Measurements from ENCODE around the gene THSD4. TPM values are rescaled to one million over a fixed set of nuclear protein-coding genes. Genes with fewer than 3 reads are reported as not detected.

THSD4 gene
- total RNA-seq, 1 experiment from 2014 or later: 29.3 TPM

DNA sequence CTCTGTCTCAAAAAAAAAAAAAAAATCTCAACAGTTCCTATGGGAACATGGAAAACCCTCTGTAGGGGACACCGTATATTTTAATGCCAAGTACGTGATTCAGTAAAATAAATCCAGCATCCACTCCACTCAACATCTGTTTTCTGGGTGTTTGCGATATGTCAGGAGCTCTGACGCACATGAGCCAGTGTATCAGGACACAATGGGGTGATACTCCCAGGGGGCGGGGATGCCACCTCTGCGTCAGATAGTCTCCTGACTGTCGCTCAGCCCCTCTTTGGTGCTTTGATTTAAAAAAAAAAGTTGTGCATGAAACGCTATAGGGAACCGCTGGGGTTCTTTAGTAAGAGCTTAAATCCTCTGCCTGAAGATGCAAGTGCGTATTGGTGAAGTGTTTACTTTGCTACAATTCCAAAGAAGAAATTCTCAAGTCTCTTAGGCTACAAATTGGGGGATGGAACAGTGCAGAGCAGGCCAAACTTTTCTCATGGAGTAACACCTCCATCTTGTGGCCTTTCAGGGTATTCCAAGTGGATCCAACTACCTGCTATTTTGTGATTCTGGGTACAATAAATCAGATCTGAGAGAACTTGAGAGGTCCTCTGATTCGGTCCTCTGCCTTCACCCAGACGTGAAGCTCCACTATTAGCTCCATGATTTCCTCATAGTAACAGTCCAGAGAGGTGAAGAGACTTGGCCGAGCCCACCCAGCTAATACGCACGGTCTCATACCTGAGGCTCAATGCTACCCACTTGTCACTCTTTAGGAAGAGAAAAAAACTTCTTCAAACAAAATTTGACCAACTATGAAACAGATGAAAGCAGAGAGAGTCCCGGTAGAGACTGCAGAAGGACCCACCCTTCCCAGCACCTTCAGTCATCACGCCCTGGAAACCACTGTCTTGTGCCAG, 685.8 kb downstream of the THSD4 start:
- intact Hi-C loops (cut with micrococcal nuclease; ENCODE audit: unreplicated experiment): loop anchor here (1.0 to 10.0 kb wide), 9 partner anchors 20 to 906 kb away; partner anchors contain the start of genes LRRC49 and THAP10
- Histone ChIP-seq H3K4me3 (no peak overlapping the region), H3K79me2 (ENCODE audit: low read depth) (no peaks in the 10 kb centered on the region), H3F3A (ENCODE audit: insufficient read depth, low read depth) (no peaks in the 10 kb centered on the region), H4K20me1 (ENCODE audit: insufficient read depth) (no peaks in the 10 kb centered on the region), H3K4me1 (replicated peaks; ENCODE audit: insufficient read depth) (peaks cover 13% of the 10 kb centered on the region), H3K9me2 (ENCODE audit: insufficient read depth) (no peaks in the 10 kb centered on the region), H3K27me3 (ENCODE audit: insufficient read depth, low read depth) (no peaks in the 10 kb centered on the region), H3K36me3 (ENCODE audit: low read depth) (no peaks in the 10 kb centered on the region), H2AFZ (no peak overlapping the region), H3K9me3 (ENCODE audit: insufficient read depth, low read depth) (no peaks in the 10 kb centered on the region), H3K4me2 (peak overlapping the region; percentile 36; the same call in 1 of the 2 replicates), H3K27ac (no peak overlapping the region)
- peak; percentile 60 to 65 for DNase-seq
- TF ChIP-seq, protein P1, sequence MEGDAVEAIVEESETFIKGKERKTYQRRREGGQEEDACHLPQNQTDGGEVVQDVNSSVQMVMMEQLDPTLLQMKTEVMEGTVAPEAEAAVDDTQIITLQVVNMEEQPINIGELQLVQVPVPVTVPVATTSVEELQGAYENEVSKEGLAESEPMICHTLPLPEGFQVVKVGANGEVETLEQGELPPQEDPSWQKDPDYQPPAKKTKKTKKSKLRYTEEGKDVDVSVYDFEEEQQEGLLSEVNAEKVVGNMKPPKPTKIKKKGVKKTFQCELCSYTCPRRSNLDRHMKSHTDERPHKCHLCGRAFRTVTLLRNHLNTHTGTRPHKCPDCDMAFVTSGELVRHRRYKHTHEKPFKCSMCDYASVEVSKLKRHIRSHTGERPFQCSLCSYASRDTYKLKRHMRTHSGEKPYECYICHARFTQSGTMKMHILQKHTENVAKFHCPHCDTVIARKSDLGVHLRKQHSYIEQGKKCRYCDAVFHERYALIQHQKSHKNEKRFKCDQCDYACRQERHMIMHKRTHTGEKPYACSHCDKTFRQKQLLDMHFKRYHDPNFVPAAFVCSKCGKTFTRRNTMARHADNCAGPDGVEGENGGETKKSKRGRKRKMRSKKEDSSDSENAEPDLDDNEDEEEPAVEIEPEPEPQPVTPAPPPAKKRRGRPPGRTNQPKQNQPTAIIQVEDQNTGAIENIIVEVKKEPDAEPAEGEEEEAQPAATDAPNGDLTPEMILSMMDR (conservative IDR thresholded peaks at IDR 0.05): peak; percentile 85
- no peak for TF ChIP-seq EZH2 (IDR thresholded peaks at IDR 0.05; ENCODE audit: low read depth)
- no TSS peak for BruUV-seq (replicated peaks)
- ChIA-PET POLR2A (ENCODE audit: unreplicated experiment) (interaction anchor here (0.6 kb wide), 1 partner anchor 656 kb away, joined by 20 read pairs; no protein-coding TSS in a partner anchor), CTCF (interaction anchor here (0.9 to 2.5 kb wide), 4 partner anchors 21 to 354 kb away, joined by 4 to 16 read pairs (median 11); no protein-coding TSS in a partner anchor)

DNA sequence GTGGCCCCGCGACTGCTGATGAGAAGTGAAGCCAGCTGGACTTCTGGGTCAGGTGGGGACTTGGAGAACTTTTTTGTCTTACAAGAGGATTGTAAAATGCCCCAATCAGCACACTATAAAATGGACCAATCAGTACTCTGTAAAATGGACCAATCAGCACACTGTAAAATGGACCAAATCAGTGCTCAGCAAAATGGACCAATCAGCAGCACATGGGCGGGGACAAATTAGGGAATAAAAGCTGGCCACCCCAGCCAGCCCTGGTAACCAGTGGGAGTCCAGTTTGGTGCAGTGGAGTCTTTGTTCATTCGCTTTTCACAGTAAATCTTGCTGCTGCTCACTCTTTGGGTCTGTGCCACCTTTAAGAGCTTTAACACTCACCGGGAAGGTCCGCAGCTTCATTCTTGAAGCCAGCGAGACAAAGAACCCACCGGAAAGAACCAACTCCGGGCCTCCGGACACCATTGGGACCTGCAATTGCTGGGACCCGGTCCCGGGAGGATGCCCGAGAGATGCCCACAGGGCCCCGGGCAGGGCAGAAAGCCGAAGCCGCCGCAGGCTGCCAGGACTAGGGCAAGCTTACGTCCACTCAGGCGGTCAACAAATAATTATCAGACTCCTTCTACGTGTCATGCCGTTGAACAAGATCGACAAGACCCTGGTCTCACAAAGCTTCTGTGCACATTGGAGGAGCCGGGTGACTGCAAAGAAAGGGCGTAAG, 686.8 kb downstream of the THSD4 start:
- BruUV-seq (replicated peaks): no TSS peak
- Histone ChIP-seq H2AFZ (no peak overlapping the region), H3K9me2 (ENCODE audit: insufficient read depth) (no peaks in the 10 kb centered on the region), H3K4me1 (replicated peaks; ENCODE audit: insufficient read depth) (peaks cover 20% of the 10 kb centered on the region), H4K20me1 (ENCODE audit: insufficient read depth) (no peaks in the 10 kb centered on the region), H3K79me2 (ENCODE audit: low read depth) (no peaks in the 10 kb centered on the region), H3K4me3 (no peak overlapping the region), H3K9me3 (ENCODE audit: insufficient read depth, low read depth) (no peaks in the 10 kb centered on the region), H3F3A (ENCODE audit: insufficient read depth, low read depth) (no peaks in the 10 kb centered on the region), H3K27ac (no peak overlapping the region), H3K27me3 (ENCODE audit: insufficient read depth, low read depth) (no peaks in the 10 kb centered on the region), H3K36me3 (ENCODE audit: low read depth) (no peaks in the 10 kb centered on the region), H3K4me2 (no peak overlapping the region)
- no peak for DNase-seq
- no peak for TF ChIP-seq EZH2 (IDR thresholded peaks at IDR 0.05; ENCODE audit: low read depth)
- TF ChIP-seq, protein P1 (conservative IDR thresholded peaks at IDR 0.05): no peak
- ChIA-PET CTCF (interaction anchor here (1.5 to 2.5 kb wide), 2 partner anchors 49 to 58 kb away, joined by 15 to 16 read pairs; no protein-coding TSS in a partner anchor), POLR2A (ENCODE audit: unreplicated experiment) (interaction anchor here (0.6 kb wide), 1 partner anchor 336 kb away, joined by 9 read pairs; no protein-coding TSS in a partner anchor)
- intact Hi-C loops (cut with micrococcal nuclease; ENCODE audit: unreplicated experiment): loop anchor here (1.0 to 10.0 kb wide), 9 partner anchors 21 to 907 kb away; partner anchors contain the start of genes LRRC49 and THAP10

DNA sequence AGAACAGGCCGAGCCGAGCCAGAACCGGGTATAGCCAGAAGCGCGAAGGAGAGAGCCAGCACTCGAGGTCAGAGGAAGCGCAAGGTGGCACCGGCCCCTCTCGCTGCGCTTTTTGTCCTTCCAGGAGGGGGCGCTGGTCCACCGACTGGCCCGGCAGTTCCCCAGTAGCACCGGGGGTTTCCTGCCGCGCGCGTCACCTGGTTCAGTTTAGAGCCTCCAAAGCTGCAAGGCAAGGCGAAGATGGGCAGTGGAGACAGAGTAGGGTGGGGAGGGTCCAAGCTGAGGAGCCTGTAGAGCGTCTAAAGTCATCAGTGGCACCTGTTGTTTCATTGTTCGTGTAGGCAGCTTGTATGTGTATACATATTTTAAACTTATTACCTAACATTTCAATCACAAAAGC, 687.5 kb downstream of the THSD4 start:
- BruUV-seq (replicated peaks): no TSS peak

More for the DNA sequence above, 687.5 kb downstream of the THSD4 start:
- Histone ChIP-seq H3K9me3 (ENCODE audit: insufficient read depth, low read depth) (no peaks in the 10 kb centered on the region), H3K4me1 (replicated peaks; ENCODE audit: insufficient read depth) (peaks cover 20% of the 10 kb centered on the region), H3K27ac (no peak overlapping the region), H3K27me3 (ENCODE audit: insufficient read depth, low read depth) (no peaks in the 10 kb centered on the region), H3F3A (ENCODE audit: insufficient read depth, low read depth) (no peaks in the 10 kb centered on the region), H3K9me2 (ENCODE audit: insufficient read depth) (no peaks in the 10 kb centered on the region), H3K79me2 (ENCODE audit: low read depth) (no peaks in the 10 kb centered on the region), H3K4me2 (no peak overlapping the region), H4K20me1 (ENCODE audit: insufficient read depth) (no peaks in the 10 kb centered on the region), H3K4me3 (no peak overlapping the region), H2AFZ (no peak overlapping the region), H3K36me3 (ENCODE audit: low read depth) (no peaks in the 10 kb centered on the region)
- no peak for DNase-seq
- TF ChIP-seq, protein P1 (conservative IDR thresholded peaks at IDR 0.05): peak; percentile 36; the same call in 1 of the 2 replicates
- no peak for TF ChIP-seq EZH2 (IDR thresholded peaks at IDR 0.05; ENCODE audit: low read depth)
- ChIA-PET CTCF (interaction anchor here (2.5 kb wide), 1 partner anchor 59 kb away, joined by 15 read pairs; no protein-coding TSS in a partner anchor), POLR2A (ENCODE audit: unreplicated experiment) (interaction anchor here (0.6 kb wide), 1 partner anchor 335 kb away, joined by 9 read pairs; no protein-coding TSS in a partner anchor)
- intact Hi-C loops (cut with micrococcal nuclease; ENCODE audit: unreplicated experiment): loop anchor here (10.0 kb wide), 1 partner anchor 908 kb away; the partner anchor contains the start of genes LRRC49 and THAP10
